NCI-H748 treated with DMSO at 0.1 percent for 48 hours (cell line): ENCODE measurements around the gene PCP4.

Experiments
- DNase-seq: peaks from one replicate; lab custom pipeline; 2025; lab: John Stamatoyannopoulos, UW

PCP4 gene

DNA sequence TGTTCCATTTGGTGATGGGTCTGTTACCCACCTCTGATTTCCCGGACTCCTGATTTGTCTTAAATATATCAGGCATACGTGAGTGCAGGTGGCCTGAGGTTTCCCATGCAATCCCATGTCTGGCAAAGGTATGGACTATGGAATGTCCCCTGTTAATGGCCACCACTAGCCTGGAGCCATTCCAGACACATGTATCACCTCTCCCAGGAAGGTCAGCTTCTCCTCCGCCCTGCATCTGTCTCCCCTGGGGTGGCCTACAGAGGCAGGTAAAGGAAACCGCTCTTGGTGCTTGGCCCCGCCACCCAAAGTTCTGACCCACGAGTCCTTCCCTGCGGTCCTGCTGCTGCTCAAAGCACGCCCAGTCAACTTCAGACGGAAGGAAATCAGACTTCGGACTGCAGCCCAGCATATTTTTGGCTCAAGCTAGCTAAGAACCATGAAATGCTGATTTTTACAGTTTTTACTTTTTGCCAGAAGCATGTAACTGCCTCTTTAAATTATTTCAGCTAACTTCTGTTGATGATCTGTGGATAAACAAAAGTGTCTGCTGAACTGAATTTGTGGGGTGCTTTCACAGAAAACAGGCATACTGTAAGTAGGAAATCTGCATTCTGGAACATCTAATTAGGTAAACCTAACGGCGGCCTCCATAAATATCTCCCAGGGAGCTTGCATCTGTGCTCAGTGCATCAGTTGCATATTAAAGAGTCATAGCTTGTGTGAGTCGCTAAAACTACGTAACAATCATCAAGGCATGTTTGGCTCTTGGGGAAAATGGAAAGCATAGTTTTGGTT is 105.9 kb downstream of the PCP4 start:
- DNase-seq = no peak

- DNase-seq = no peak
Observed at GRCh38 chr21:39976800-39977199, 109.6 kb downstream of the PCP4 start.
